IPS-18a (cell line): ENCODE data around the gene RING1.

Experiments used
- H3K27ac ChIP-seq: one replicate; pipeline ENCODE4 v1.5.1; 2013; ENCODE audit warnings: low read length
- H3K27me3 ChIP-seq: one replicate; pipeline ENCODE4 v1.6.1; 2013; ENCODE audit warnings: mild to moderate bottlenecking, low read length; ENCODE audit not compliant: control insufficient read depth, insufficient read depth
- H3K36me3 ChIP-seq: one replicate; pipeline ENCODE4 v1.6.1; 2013; ENCODE audit warnings: low read depth, low read length; ENCODE audit not compliant: control insufficient read depth
- H3K4me1 ChIP-seq: one replicate; pipeline ENCODE4 v1.6.1; 2013; ENCODE audit warnings: low read depth, low read length; ENCODE audit not compliant: control insufficient read depth
- H3K4me3 ChIP-seq: one replicate; pipeline ENCODE4 v1.5.1; 2013; ENCODE audit warnings: low read length
- H3K9ac ChIP-seq: one replicate; pipeline ENCODE4 v1.6.1; 2013; ENCODE audit warnings: mild to moderate bottlenecking, low read length, moderate library complexity
- H3K9me3 ChIP-seq: one replicate; pipeline ENCODE4 v1.6.1; 2013; ENCODE audit warnings: low read depth, low read length; ENCODE audit not compliant: control insufficient read depth

RING1 gene

DNA sequence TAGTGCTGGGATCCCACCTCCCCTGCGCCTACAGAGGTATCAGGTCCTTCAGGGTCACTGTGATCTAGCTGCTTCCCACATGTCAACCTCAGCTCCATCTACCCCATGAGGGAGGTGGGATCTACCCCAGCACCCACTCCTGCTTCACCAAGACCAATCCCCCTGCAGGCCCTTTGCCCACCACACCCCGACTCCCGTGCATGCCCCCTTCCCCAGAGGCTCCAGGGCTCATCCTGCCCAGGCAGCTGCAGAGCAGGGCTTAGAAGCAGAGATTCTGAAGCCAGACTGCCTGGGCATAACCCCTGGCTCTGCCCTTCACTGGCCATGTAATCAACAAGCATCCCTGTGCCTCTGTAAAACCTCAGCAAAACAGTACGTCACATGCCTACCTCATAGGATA is 33.5 kb upstream of the RING1 start:
- Histone ChIP-seq H3K9me3 (no peaks in the 10 kb centered on the region), H3K4me3 (no peak overlapping the region), H3K9ac (no peak overlapping the region), H3K36me3 (no peaks in the 10 kb centered on the region), H3K27me3 (no peaks in the 10 kb centered on the region), H3K27ac (no peak overlapping the region), H3K4me1 (no peaks in the 10 kb centered on the region)

DNA sequence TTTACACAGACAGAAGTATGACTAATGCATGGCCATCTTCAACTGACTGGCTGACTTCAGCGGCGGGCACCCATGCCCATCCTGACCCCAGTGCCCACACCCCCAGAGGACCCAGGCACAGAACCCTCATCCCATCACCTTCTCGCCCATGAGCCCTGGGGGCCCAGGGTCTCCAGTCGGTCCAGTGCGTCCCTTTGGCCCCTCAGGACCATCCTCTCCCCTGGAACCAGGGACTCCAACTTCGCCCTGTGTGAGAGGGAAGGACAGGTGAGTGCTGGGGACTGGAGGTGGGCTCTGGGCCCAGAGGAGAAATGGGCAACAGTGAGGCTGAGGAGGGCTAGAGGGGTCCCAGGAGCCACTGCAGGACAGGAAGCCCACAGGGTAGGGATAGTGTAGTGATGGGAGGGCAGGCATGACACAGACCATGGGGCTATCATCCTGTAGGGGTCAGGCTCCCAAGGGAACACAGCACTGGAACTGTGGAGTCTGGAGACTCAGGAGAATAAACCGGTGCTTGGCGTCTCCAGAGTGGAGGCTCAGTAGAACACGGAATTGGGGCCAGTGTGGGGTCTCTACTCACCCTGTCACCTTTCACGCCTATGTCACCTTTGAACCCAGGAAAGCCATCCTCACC is 32.7 kb upstream of the RING1 start:
- H3K9ac ChIP-seq = no peak overlapping the region
- no peaks in the 10 kb centered on the region for H3K27me3 ChIP-seq
- no peak overlapping the region for H3K4me3 ChIP-seq
- no peak overlapping the region for H3K27ac ChIP-seq
- H3K4me1 ChIP-seq = no peaks in the 10 kb centered on the region
- H3K36me3 ChIP-seq = no peaks in the 10 kb centered on the region
- H3K9me3 ChIP-seq = no peaks in the 10 kb centered on the region

DNA sequence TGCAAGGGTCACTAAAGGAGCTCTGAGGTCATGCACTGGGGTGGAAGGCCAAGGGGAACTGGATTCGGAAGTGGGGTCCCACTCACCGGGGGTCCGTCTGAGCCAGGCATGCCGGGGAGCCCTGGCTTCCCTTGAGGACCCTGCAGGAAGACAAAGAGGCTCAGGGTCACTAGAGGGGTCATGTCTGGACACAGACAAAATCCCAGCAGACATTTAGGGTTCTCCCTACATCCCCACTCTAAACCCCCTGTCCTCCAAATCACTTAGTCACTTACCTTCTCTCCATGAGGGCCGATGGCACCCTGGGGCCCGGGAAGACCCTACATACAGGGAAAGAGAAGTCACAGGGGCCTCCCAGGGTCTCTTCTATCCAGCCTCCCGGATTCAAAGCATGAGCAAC is 31.4 kb upstream of the RING1 start:
- Histone ChIP-seq H3K36me3 (no peaks in the 10 kb centered on the region), H3K4me3 (no peak overlapping the region), H3K9me3 (no peaks in the 10 kb centered on the region), H3K27ac (no peak overlapping the region), H3K4me1 (no peaks in the 10 kb centered on the region), H3K27me3 (no peaks in the 10 kb centered on the region), H3K9ac (no peak overlapping the region)

DNA sequence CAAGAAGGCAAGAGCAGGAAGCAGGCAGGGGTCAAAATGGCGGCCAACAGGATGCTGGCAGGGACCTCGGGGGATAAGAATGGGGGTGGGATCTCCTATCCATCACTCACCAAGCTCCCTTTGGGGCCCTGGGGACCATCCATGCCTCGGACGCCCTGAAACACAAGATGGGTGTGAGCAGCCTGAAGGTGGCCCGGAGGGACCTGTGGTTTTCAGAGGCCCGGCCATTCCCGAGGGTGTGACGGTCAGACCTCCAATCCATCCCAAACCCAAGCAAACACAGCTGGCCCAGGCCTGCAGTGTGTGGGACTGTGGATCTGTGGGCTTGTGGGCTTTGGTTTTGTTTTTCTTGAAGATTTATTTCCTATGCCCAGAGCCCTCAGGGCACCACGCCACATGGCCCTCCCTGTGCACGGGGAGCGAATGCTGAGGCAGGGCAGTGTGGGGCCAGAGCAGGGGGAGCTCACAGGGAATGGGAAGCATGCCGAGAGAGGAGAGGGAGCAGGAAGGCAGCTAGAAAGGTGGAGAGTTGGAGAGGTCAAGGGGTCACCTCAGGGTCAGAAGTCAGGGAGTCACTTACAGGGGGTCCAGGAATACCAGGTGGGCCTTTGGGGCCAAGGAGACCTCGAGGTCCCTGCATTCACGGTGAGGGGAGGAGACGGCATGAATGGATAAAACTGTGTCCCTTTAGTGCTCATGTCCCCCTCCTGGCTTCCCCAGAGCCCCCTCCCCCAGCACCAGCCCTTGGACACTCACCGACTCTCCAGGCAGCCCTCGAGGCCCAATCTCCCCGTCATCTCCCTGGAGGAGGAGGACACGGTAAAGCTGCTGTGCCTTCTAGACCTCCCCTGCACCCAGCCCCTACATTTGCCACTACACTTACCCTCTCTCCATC is 30.5 kb upstream of the RING1 start:
- no peaks in the 10 kb centered on the region for H3K4me1 ChIP-seq
- no peak overlapping the region for H3K9ac ChIP-seq

DNA sequence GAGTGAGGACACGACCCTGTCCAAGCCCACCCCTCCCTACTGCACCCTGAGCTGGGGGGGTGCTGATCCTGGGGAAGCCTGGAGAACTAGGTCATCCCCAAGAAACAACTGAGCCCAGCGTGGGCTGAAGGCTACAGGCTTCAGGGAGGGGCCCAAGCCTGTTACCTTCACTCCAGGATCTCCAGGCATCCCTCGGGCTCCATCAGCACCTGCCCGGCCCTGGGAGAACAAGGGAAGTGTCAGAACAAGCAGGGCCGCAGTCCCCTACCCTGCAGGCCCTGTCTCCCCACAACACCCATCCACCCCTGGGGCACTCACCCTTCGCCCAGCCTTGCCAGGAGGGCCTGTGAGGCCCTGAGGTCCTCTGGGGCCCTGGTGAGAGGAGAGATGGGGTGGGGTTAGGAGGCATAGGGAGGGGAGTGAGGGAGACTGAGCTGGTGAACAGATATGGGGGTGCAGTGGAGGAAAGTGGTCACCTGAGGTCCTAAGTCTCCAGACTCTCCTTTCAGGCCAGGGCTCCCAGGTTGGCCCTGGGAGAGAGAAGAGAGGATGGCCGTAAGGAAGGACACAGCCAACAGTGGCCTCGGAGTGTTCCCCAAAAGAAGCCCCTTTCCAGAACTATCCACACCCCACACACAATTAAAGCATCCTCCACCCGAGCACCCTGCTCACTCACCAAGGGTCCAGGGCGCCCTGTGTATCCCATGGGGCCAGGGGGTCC is 29.4 kb upstream of the RING1 start:
- Histone ChIP-seq H3K4me3 (no peak overlapping the region), H3K9ac (no peak overlapping the region), H3K27me3 (no peaks in the 10 kb centered on the region), H3K9me3 (no peaks in the 10 kb centered on the region), H3K27ac (no peak overlapping the region), H3K4me1 (no peaks in the 10 kb centered on the region), H3K36me3 (no peaks in the 10 kb centered on the region)

More for the DNA sequence above, 30.5 kb upstream of the RING1 start:
- Histone ChIP-seq H3K27me3 (no peaks in the 10 kb centered on the region), H3K9me3 (no peaks in the 10 kb centered on the region), H3K27ac (no peak overlapping the region), H3K4me3 (no peak overlapping the region), H3K36me3 (no peaks in the 10 kb centered on the region)

DNA sequence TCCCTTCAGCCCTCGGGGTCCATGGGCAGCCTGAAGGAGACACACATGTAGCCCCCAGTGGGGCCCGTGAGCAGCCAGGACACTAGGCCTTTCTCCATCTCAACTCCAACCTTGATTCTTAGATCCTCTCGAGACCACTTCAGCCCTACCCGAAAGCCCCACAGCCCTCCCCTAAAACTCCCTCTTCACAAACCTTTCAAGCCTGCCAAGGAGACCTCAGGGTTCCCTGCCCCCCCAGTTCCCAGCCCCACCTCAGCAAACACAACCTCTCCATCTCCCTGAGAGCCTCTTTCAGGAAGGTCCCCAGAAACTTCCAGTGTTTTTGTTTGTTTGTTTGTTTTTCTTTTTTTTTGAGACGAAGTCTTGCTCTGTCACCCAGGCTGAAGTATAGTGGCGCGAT is 27.2 kb upstream of the RING1 start:
- Histone ChIP-seq H3K36me3 (no peaks in the 10 kb centered on the region), H3K9ac (no peak overlapping the region), H3K27me3 (no peaks in the 10 kb centered on the region), H3K4me3 (no peak overlapping the region), H3K27ac (no peak overlapping the region), H3K4me1 (no peaks in the 10 kb centered on the region), H3K9me3 (no peaks in the 10 kb centered on the region)

DNA sequence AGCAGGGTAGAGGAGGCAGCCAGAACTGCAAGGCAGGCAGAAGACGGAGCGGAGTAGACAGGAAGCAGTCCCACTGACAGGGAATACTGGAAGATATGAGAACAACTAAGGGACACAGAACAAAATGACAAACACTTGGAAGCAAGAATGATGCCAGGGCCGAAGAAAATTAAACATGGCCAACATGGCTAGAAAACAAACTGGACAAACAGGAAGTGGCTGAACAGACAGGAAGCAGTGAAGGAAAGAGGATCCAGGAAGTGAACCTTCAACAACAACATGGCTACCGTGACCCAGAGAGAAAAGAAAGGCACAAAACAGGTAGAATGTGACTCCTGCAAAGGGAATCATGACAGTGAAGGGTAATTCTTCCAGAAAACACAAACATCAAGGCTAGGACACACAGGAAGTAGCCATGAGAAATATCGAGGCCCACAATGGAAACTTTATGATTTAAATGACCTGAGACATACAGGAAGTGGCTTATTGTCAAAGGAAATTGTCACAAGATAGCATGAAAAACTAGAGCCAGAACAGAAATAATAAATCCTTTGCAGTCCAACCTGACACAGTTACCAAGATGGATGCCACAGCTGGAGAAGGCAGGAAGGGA is 25.1 kb upstream of the RING1 start:
- Histone ChIP-seq H3K27ac (no peak overlapping the region), H3K4me1 (no peaks in the 10 kb centered on the region), H3K36me3 (no peaks in the 10 kb centered on the region), H3K27me3 (no peaks in the 10 kb centered on the region), H3K9me3 (no peaks in the 10 kb centered on the region), H3K9ac (no peak overlapping the region), H3K4me3 (no peak overlapping the region)

DNA sequence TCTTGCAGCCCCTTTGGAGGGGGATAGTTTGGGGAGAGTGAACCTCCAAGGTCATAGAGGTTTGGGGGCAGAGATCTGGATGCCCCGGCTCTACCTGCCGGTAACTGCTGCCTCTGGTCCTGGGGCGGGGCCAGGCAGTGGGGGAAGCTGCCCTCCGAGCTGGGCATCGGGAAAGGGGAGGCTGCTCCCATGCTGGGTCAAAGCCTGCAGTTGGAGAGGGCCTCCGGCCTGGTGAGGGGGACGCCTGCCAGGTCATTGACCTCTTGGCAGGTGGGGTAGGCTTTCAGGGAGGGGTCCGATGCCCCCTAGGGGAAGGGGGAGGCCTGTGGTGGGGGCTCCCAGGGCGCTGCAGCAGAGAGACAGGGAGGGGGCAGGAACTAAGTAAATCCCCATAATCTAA is 23.1 kb upstream of the RING1 start:
- Histone ChIP-seq H3K27me3 (no peaks in the 10 kb centered on the region), H3K4me1 (no peaks in the 10 kb centered on the region), H3K9ac (no peak overlapping the region), H3K4me3 (no peak overlapping the region), H3K27ac (no peak overlapping the region), H3K36me3 (no peaks in the 10 kb centered on the region), H3K9me3 (no peaks in the 10 kb centered on the region)

DNA sequence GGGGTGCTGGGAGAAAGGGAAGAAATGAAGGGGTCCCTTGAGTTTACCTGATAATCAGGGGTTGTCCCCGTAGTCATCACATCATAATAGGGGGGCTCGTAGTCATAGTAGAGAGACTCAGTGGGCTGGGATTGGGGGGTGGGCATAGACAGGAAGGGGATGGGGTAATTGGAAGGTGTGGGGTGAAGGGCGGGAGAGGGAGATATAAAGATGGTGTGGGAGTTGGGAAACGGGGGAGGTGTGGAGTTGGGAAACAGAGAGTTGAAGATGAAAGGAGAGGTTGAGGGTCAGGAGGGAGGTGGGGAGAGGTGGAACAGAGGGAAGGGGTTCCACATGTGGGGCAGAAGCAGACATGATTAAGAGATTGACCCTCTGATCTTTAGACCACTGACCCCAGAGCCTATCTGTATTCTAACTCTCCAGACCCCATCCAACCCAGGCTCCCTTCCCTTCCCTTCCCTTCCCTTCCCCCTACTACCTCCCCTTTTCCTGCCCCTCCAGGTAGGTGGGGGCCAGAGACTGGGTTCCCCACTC is 22.6 kb upstream of the RING1 start:
- Histone ChIP-seq H3K4me1 (no peaks in the 10 kb centered on the region), H3K9ac (no peak overlapping the region), H3K27me3 (peaks cover 2% of the 10 kb centered on the region), H3K9me3 (no peaks in the 10 kb centered on the region), H3K36me3 (no peaks in the 10 kb centered on the region), H3K27ac (no peak overlapping the region), H3K4me3 (no peak overlapping the region)

DNA sequence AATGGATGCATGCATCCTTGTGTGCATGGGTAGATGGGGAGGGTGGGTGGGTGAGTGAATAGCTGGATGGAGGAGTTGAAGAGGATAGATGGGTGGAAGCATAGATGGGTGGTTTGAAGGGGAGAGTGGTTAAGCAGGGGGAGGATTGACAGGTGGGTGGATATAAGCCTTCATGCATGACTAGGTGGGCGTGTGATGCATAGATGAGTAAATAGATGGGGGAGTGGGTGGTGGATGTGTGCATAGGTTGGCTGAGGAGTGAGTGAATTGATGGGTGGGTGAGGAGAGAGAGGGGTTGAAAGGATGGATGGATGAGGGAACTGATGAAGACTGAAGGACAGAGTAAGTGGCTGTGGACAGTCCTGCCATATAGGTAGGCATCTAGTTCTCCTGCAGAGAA is 20.5 kb upstream of the RING1 start:
- no peak overlapping the region for H3K27ac ChIP-seq
- H3K4me3 ChIP-seq = no peak overlapping the region
- H3K9me3 ChIP-seq = no peaks in the 10 kb centered on the region
- H3K4me1 ChIP-seq = peaks cover 10% of the 10 kb centered on the region
- H3K27me3 ChIP-seq = peaks cover 21% of the 10 kb centered on the region
- no peaks in the 10 kb centered on the region for H3K36me3 ChIP-seq
- no peak overlapping the region for H3K9ac ChIP-seq

DNA sequence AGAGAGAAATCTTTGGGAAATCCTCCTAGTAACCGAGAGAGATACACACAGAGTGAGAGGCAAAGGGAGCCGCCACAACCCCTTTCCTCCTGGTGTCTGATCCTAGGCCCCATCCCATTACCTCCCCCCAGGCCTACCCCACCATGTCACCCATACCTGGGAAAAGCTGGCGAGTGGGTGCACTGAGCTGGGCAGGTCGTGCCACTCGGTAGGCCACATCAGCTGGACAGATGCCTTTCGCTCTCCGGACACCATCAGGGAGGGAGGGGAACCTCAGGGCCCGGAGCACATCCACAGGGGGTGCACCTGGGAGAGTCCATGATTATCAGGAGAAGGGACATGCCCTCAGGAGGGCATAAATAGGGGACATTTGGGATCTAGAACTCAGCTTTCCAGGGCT is 19.1 kb upstream of the RING1 start:
- Histone ChIP-seq H3K4me1 (peaks cover 10% of the 10 kb centered on the region), H3K36me3 (no peaks in the 10 kb centered on the region), H3K9me3 (no peaks in the 10 kb centered on the region), H3K27ac (no peak overlapping the region), H3K27me3 (peaks cover 31% of the 10 kb centered on the region), H3K4me3 (no peak overlapping the region), H3K9ac (no peak overlapping the region)
